WTC11 (cell line): Measurements from ENCODE around the gene ENTPD8. TPM values are rescaled to one million over a fixed set of nuclear protein-coding genes. Genes with fewer than 3 reads are reported as not detected.

Experiments
- ATAC-seq: fragments of 200-7000 bp; cut with Tn5 transposase; 2 replicates; pipeline ENCODE4 v1.10.0; 2021; ENCODE audit warnings: mild to moderate bottlenecking, moderate library complexity
- CTCF ChIA-PET: fragments of 300-600 bp; sonication (Branson Sonifier 250); formaldehyde crosslinking; loops from one replicate; lab custom pipeline; 2021; ENCODE audit warnings: antibody characterized with exemption; lab: Charles Lee
- POLR2A ChIA-PET: fragments of 350-600 bp; sonication (Branson Sonifier 250); formaldehyde crosslinking; loops from one replicate; lab custom pipeline; 2021; ENCODE audit warnings: antibody characterized with exemption; lab: Charles Lee
- DNase-seq: peaks from one replicate; pipeline ENCODE4 v3.0.0; 2021; ENCODE audit warnings: low spot score
- H3K27ac Mint-ChIP-seq: 2 replicates; pipeline ENCODE4 v1.8.0; 2021; ENCODE audit warnings: mixed read lengths
- H3K27me3 Mint-ChIP-seq: 2 replicates; pipeline ENCODE4 v1.8.0; 2021; ENCODE audit warnings: low read depth, mild to moderate bottlenecking, moderate library complexity, mixed read lengths
- H3K36me3 Mint-ChIP-seq: 2 replicates; pipeline ENCODE4 v1.8.0; 2021; ENCODE audit warnings: mixed read lengths
- H3K4me1 Mint-ChIP-seq: 2 replicates; pipeline ENCODE4 v1.8.0; 2022; ENCODE audit warnings: mixed read lengths
- H3K4me3 Mint-ChIP-seq: 2 replicates; pipeline ENCODE4 v1.8.0; 2021; ENCODE audit warnings: mild to moderate bottlenecking, moderate library complexity, mixed read lengths
- H3K9me3 Mint-ChIP-seq: 2 replicates; pipeline ENCODE4 v1.8.0; 2021; ENCODE audit warnings: mixed read lengths
- CREM ChIP-seq: sonication (generic); formaldehyde crosslinking; IDR thresholded peaks from 2 replicates; pipeline ENCODE4 v1.8.1; 2022; ENCODE audit warnings: mild to moderate bottlenecking, missing genetic modification reagents, moderate library complexity
- FOXP1 ChIP-seq: sonication (generic); formaldehyde crosslinking; IDR thresholded peaks from 2 replicates; pipeline ENCODE4 v1.8.0; 2022; ENCODE audit warnings: missing genetic modification reagents, mild to moderate bottlenecking, moderate library complexity, borderline replicate concordance
- GTF2I ChIP-seq: fragments of 250-450 bp; sonication (Bioruptor Pico); conservative IDR thresholded peaks from 2 replicates; pipeline ENCODE4 v1.4.0; 2021; ENCODE audit warnings: mild to moderate bottlenecking
- SP1 ChIP-seq: sonication (generic); formaldehyde crosslinking; conservative IDR thresholded peaks from 2 replicates; pipeline ENCODE4 v1.8.1; 2022; ENCODE audit warnings: missing genetic modification reagents
- TEAD1 ChIP-seq: sonication (generic); formaldehyde crosslinking; IDR thresholded peaks from 2 replicates; pipeline ENCODE4 v1.8.0; 2022; ENCODE audit warnings: mild to moderate bottlenecking, missing genetic modification reagents
- TP53 ChIP-seq: sonication (generic); formaldehyde crosslinking; IDR thresholded peaks from 2 replicates; pipeline ENCODE4 v1.8.1; 2023; ENCODE audit warnings: mild to moderate bottlenecking, missing genetic modification reagents
- ZNF232 ChIP-seq: sonication (generic); formaldehyde crosslinking; IDR thresholded peaks from 2 replicates; pipeline ENCODE4 v1.8.0; 2022; ENCODE audit warnings: mild to moderate bottlenecking, missing genetic modification reagents
- ZNF263 ChIP-seq: sonication (generic); formaldehyde crosslinking; IDR thresholded peaks from 2 replicates; pipeline ENCODE4 v1.8.1; 2022; ENCODE audit warnings: low read depth, mild to moderate bottlenecking, moderate library complexity, missing genetic modification reagents
- total RNA-seq: library from RNA; stranded (reverse); gene quantifications from 3 replicates; pipeline ENCODE4 v1.2.3, GENCODE V29; 2021
- TF ChIP-seq, protein P1 (sequence below): sonication (generic); formaldehyde crosslinking; IDR thresholded peaks from 2 replicates; pipeline ENCODE4 v1.8.1; 2023; ENCODE audit warnings: mild to moderate bottlenecking, missing genetic modification reagents, borderline replicate concordance
- TF ChIP-seq, protein P2 (sequence below): sonication (generic); formaldehyde crosslinking; IDR thresholded peaks from 2 replicates; pipeline ENCODE4 v1.8.0; 2022; ENCODE audit warnings: mild to moderate bottlenecking, missing genetic modification reagents
- TF ChIP-seq, protein P3 (sequence below): sonication (generic); formaldehyde crosslinking; IDR thresholded peaks from 2 replicates; pipeline ENCODE4 v1.8.1; 2023; ENCODE audit warnings: mild to moderate bottlenecking, missing genetic modification reagents, moderate library complexity
- TF ChIP-seq, protein P4 (sequence below): sonication (generic); formaldehyde crosslinking; IDR thresholded peaks from 2 replicates; pipeline ENCODE4 v1.8.1; 2023; ENCODE audit warnings: mild to moderate bottlenecking, moderate library complexity, missing genetic modification reagents
- TF ChIP-seq, protein P5 (sequence below): sonication (generic); formaldehyde crosslinking; IDR thresholded peaks from 2 replicates; pipeline ENCODE4 v1.8.1; 2022; ENCODE audit warnings: mild to moderate bottlenecking, missing genetic modification reagents, moderate library complexity, borderline replicate concordance

The ENTPD8 gene
- total RNA-seq, 1 experiment from 2014 or later: 2.3 TPM

DNA sequence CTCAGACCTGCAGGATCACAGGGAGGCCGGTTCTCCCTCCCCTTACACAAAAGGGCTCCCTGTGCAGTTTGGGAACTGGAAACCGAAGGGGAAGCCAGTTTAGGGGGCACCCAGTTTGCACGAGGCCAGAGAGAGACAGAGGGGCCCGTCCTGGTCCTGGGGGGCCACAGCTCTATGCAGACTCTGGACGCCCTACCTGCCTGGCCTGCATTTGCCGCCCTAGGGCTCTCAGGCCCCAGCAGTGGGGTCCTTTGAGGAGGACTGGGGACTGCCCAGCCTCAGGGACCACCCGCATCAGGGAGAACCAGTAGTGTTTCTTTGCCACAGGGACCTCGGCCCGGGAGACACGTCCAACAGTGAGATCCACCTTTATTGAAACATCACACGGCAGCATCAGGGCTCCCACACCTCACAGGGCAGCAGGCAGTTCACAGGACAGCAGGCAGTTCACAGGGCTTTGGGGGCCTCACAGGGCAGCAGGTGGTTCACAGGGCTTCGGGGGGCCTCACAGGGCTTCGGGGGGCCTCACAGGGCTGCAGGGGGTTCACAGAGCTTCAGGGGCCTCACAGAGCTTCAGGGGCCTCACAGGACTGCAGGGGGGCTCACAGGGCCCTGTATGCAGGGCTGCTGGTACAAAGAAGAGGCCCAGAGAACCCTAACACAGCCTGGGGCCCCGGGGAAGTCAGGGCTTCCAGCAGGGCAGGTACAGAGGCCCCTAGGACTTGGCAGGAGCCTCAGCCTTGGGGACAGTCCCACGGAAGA lies 18.6 kb upstream of the ENTPD8 start (continued):
- TF ChIP-seq, protein P1, sequence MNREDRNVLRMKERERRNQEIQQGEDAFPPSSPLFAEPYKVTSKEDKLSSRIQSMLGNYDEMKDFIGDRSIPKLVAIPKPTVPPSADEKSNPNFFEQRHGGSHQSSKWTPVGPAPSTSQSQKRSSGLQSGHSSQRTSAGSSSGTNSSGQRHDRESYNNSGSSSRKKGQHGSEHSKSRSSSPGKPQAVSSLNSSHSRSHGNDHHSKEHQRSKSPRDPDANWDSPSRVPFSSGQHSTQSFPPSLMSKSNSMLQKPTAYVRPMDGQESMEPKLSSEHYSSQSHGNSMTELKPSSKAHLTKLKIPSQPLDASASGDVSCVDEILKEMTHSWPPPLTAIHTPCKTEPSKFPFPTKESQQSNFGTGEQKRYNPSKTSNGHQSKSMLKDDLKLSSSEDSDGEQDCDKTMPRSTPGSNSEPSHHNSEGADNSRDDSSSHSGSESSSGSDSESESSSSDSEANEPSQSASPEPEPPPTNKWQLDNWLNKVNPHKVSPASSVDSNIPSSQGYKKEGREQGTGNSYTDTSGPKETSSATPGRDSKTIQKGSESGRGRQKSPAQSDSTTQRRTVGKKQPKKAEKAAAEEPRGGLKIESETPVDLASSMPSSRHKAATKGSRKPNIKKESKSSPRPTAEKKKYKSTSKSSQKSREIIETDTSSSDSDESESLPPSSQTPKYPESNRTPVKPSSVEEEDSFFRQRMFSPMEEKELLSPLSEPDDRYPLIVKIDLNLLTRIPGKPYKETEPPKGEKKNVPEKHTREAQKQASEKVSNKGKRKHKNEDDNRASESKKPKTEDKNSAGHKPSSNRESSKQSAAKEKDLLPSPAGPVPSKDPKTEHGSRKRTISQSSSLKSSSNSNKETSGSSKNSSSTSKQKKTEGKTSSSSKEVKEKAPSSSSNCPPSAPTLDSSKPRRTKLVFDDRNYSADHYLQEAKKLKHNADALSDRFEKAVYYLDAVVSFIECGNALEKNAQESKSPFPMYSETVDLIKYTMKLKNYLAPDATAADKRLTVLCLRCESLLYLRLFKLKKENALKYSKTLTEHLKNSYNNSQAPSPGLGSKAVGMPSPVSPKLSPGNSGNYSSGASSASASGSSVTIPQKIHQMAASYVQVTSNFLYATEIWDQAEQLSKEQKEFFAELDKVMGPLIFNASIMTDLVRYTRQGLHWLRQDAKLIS (CRISPR knock-in tag): no peak

DNA sequence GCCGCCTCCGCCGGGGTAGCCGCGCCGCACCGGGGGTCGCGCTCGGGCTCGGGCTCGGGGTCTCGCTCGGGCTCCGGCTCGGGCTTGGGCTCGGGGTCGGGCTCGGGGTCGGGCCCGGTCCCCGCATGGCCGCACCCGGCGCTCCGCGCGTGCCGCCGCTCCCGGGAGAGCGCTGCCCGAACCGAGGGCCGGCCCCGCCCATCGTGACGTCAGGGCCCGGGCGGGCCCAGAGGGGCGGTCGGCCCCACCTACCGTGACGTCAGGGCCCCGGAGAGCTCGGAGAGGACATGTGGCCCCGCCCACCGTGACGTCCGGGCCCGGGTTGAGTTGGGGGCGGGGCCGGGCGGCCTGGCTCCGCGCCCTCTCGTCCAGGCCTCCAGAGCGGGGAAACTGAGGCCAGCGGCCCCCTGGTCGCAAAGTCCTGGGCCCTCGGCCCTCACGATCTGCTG lies 18.0 kb upstream of the ENTPD8 start, which contains the start of gene NSMF:
TSS of gene NSMF (minus strand) at position 183 of the 449 bp plus-strand sequence. CDS start 232 bp downstream, outside the sequence.
- ATAC-seq (peak; percentile 51), DNase-seq (peak; percentile 90)
- peaks cover 3% of the 10 kb centered on the region; the same call in 1 of the 2 replicates for H3K36me3 Mint-ChIP-seq
- peak within 1 kb of the TSS; percentile 30 for H3K4me3 Mint-ChIP-seq
- H3K27me3 Mint-ChIP-seq: no peaks in the 10 kb centered on the region
- H3K9me3 Mint-ChIP-seq: no peaks in the 10 kb centered on the region
- TF ChIP-seq, protein P2, sequence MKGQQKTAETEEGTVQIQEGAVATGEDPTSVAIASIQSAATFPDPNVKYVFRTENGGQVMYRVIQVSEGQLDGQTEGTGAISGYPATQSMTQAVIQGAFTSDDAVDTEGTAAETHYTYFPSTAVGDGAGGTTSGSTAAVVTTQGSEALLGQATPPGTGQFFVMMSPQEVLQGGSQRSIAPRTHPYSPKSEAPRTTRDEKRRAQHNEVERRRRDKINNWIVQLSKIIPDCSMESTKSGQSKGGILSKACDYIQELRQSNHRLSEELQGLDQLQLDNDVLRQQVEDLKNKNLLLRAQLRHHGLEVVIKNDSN (CRISPR knock-in tag): peak; percentile 73; the same call in 1 of the 2 replicates
- TF ChIP-seq, protein P3, sequence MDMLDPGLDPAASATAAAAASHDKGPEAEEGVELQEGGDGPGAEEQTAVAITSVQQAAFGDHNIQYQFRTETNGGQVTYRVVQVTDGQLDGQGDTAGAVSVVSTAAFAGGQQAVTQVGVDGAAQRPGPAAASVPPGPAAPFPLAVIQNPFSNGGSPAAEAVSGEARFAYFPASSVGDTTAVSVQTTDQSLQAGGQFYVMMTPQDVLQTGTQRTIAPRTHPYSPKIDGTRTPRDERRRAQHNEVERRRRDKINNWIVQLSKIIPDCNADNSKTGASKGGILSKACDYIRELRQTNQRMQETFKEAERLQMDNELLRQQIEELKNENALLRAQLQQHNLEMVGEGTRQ (CRISPR knock-in tag): peak; percentile 78
- TF ChIP-seq SP1 (CRISPR knock-in tag) (peak; percentile 95), CREM (no peak; the same call in none of the 2 replicates), TEAD1 (0 out of 2 replicates have a peak, but pooled peaks have one; percentile 14), ZNF263 (CRISPR knock-in tag) (no peak), TP53 (no peak), ZNF232 (CRISPR knock-in tag) (0 out of 2 replicates have a peak, but pooled peaks have one; percentile 28), FOXP1 (CRISPR knock-in tag) (0 out of 2 replicates have a peak, but pooled peaks have one; percentile 5), GTF2I (no peak)
- TF ChIP-seq, protein P4, sequence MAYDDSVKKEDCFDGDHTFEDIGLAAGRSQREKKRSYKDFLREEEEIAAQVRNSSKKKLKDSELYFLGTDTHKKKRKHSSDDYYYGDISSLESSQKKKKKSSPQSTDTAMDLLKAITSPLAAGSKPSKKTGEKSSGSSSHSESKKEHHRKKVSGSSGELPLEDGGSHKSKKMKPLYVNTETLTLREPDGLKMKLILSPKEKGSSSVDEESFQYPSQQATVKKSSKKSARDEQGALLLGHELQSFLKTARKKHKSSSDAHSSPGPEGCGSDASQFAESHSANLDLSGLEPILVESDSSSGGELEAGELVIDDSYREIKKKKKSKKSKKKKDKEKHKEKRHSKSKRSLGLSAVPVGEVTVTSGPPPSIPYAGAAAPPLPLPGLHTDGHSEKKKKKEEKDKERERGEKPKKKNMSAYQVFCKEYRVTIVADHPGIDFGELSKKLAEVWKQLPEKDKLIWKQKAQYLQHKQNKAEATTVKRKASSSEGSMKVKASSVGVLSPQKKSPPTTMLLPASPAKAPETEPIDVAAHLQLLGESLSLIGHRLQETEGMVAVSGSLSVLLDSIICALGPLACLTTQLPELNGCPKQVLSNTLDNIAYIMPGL (CRISPR knock-in tag): no peak
- TF ChIP-seq, protein P5, sequence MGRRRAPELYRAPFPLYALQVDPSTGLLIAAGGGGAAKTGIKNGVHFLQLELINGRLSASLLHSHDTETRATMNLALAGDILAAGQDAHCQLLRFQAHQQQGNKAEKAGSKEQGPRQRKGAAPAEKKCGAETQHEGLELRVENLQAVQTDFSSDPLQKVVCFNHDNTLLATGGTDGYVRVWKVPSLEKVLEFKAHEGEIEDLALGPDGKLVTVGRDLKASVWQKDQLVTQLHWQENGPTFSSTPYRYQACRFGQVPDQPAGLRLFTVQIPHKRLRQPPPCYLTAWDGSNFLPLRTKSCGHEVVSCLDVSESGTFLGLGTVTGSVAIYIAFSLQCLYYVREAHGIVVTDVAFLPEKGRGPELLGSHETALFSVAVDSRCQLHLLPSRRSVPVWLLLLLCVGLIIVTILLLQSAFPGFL (CRISPR knock-in tag): no peak
- no peak within 1 kb of the TSS for H3K27ac Mint-ChIP-seq
- H3K4me1 Mint-ChIP-seq: peaks cover 6% of the 10 kb centered on the region
- CTCF ChIA-PET: interaction anchor here (0.5 to 1.0 kb wide), 9 partner anchors 13 to 430 kb away, joined by 3 to 18 read pairs (median 5); partner anchors contain the start of genes ENTPD8, EXD3 and NOXA1
- POLR2A ChIA-PET: no interaction called here
